HepG2 (cell line): ENCODE data around the gene GNPDA1. TPM values are rescaled to one million over a fixed set of nuclear protein-coding genes. Genes with fewer than 3 reads are reported as not detected.

Experiments used
- ATAC-seq: fragments of 200-7000 bp; cut with Tn5 transposase; 3 replicates; pipeline ENCODE4 v1.9.1; 2020; ENCODE audit warnings: mild to moderate bottlenecking, moderate library complexity
- BruUV-seq: library from RNA; stranded (reverse); fragments of 400-500 nt; replicated peaks from 2 replicates; lab custom pipeline; 2021; lab: Mats Ljungman, UMichigan
- CTCF ChIA-PET: fragments of 300-600 bp; formaldehyde crosslinking; extraction: SDS; loops from one replicate; lab custom pipeline; 2021; ENCODE audit warnings: low total read pairs, inconsistent platforms, low intra/inter-chr PET ratio; lab: Yijun Ruan, JAX
- POLR2A ChIA-PET: fragments of 350-600 bp; sonication (Branson Sonifier 250); formaldehyde crosslinking; loops from one replicate; lab custom pipeline; 2020; ENCODE audit warnings: antibody characterized with exemption, inconsistent platforms; lab: Yijun Ruan, JAX
- DNase-seq: peaks from one replicate; pipeline ENCODE4 v3.0.0-alpha.2; 2015; ENCODE audit warnings: low spot score
- FAIRE-seq: peaks from 3 replicates; lab custom pipeline; 2011; peaks lifted over from hg19 to GRCh38; lab: Jason Lieb, UNC
- H2AFZ ChIP-seq: one replicate; pipeline ENCODE4 v1.6.1; 2011; ENCODE audit warnings: low read length, inconsistent platforms
- H3K27ac ChIP-seq: fragments of 300-600 bp; 3 replicates; pipeline ENCODE4 v1.8.0; 2011; ENCODE audit warnings: mixed run types, mild to moderate bottlenecking, mixed read lengths, low read length, inconsistent platforms; ENCODE audit not compliant: insufficient read depth; ENCODE audit errors: extremely low read length
- H3K27me3 ChIP-seq, 2 experiments: fragments of 200-600 bp in 1 of 2; 2 replicates in 1 of 2; 3 replicates in 1 of 2; pipeline versions ENCODE4 v1.6.0 to v1.8.0; 2011; ENCODE audit warnings: low read length in 2 of 2, mild to moderate bottlenecking in 2 of 2, moderate library complexity in 2 of 2, inconsistent platforms in 1 of 2; ENCODE audit not compliant: insufficient read depth in 2 of 2, control insufficient read depth in 1 of 2
- H3K36me3 ChIP-seq, 2 experiments: fragments of 200-600 bp in 1 of 2; replicated peaks in 1 of 2; 2 replicates in 1 of 2; 3 replicates in 1 of 2; pipeline versions ENCODE4 v1.5.1 to v1.8.0; 2011; ENCODE audit warnings: low read length in 2 of 2, inconsistent platforms in 1 of 2; ENCODE audit not compliant: insufficient read depth in 2 of 2, control insufficient read depth in 1 of 2
- H3K4me1 ChIP-seq: 2 replicates; pipeline ENCODE4 v1.5.1; 2012; ENCODE audit warnings: low read length, inconsistent platforms; ENCODE audit not compliant: insufficient read depth
- H3K4me2 ChIP-seq: 2 replicates; pipeline ENCODE4 v1.6.0; 2011; ENCODE audit warnings: low read depth, low read length, inconsistent platforms
- H3K4me3 ChIP-seq, 3 experiments: fragments of 200-600 bp in 1 of 3; sonication (generic), shearing (Covaris generic) in 1 of 3; replicated peaks in 1 of 3; 2 replicates each; pipeline ENCODE4 v1.5.1; 2011 to 2016; ENCODE audit warnings: low read length in 3 of 3, inconsistent platforms in 2 of 3, low read depth in 2 of 3, mild to moderate bottlenecking in 2 of 3, control low read depth in 1 of 3, mixed read lengths in 1 of 3; ENCODE audit not compliant: insufficient read depth in 1 of 3
- H3K79me2 ChIP-seq: one replicate; pipeline ENCODE4 v1.6.1; 2011; ENCODE audit warnings: low read length, inconsistent platforms; ENCODE audit not compliant: insufficient read depth
- H3K9ac ChIP-seq: 2 replicates; pipeline ENCODE4 v1.6.0; 2011; ENCODE audit warnings: mild to moderate bottlenecking, low read depth, low read length, inconsistent platforms; ENCODE audit not compliant: insufficient read depth
- H3K9me3 ChIP-seq: 2 replicates; pipeline ENCODE4 v1.5.1; 2012; ENCODE audit warnings: mild to moderate bottlenecking, low read length
- H4K20me1 ChIP-seq: 2 replicates; pipeline ENCODE4 v1.6.0; 2011; ENCODE audit warnings: inconsistent platforms, mild to moderate bottlenecking, low read length, moderate library complexity; ENCODE audit not compliant: insufficient read depth
- KMT2A ChIP-seq: sonication (generic); formaldehyde crosslinking; IDR thresholded peaks from 2 replicates; pipeline ENCODE4 v1.4.0; 2020; ENCODE audit warnings: missing genetic modification reagents
- MED13 ChIP-seq: sonication (generic); formaldehyde crosslinking; IDR thresholded peaks from 2 replicates; pipeline ENCODE4 v1.5.0; 2020; ENCODE audit warnings: missing genetic modification reagents
- NAIF1 ChIP-seq: sonication (generic); formaldehyde crosslinking; IDR thresholded peaks from 2 replicates; pipeline ENCODE4 v1.5.0; 2020; ENCODE audit warnings: mild to moderate bottlenecking, missing genetic modification reagents, borderline replicate concordance
- RXRA ChIP-seq: sonication (generic); formaldehyde crosslinking; IDR thresholded peaks from 2 replicates; pipeline ENCODE4 v1.5.1; 2020; ENCODE audit warnings: missing genetic modification reagents
- ZFP41 ChIP-seq: sonication (generic); formaldehyde crosslinking; IDR thresholded peaks from 2 replicates; pipeline ENCODE4 v1.4.0; 2020; ENCODE audit warnings: mild to moderate bottlenecking, missing genetic modification reagents, borderline replicate concordance
- ZFX ChIP-seq: sonication (generic); formaldehyde crosslinking; IDR thresholded peaks from 2 replicates; pipeline ENCODE4 v1.4.0; 2020; ENCODE audit warnings: mild to moderate bottlenecking, low read depth, missing genetic modification reagents, moderate library complexity
- ZNF12 ChIP-seq: sonication (generic); formaldehyde crosslinking; IDR thresholded peaks from 2 replicates; pipeline ENCODE4 v1.5.0; 2020; ENCODE audit warnings: missing genetic modification reagents
- ZNF335 ChIP-seq: sonication (generic); formaldehyde crosslinking; IDR thresholded peaks from 2 replicates; pipeline ENCODE4 v1.4.0; 2020; ENCODE audit warnings: missing genetic modification reagents
- WGBS: methylation state at CpG from one replicate; pipeline ENCODE4 v1.1.6; 2017; ENCODE audit warnings: low lambda C conversion rate; 5-methylcytosine and 5-hydroxymethylcytosine counted together
- in situ Hi-C: cut with HindIII; loops from 2 replicates; pipeline ENCODE4 v1.10.0; 2017; ENCODE audit warnings: low pct_unique_long_range_greater_than_20kb; ENCODE audit not compliant: extremely low pct_ligation_motif_present
- intact Hi-C: fragments of 100-400 bp; cut with micrococcal nuclease; formaldehyde crosslinking; loops from one replicate; pipeline ENCODE4 v1.10.0; 2022; ENCODE audit not compliant: unreplicated experiment
- polyA plus RNA-seq, 8 experiments: library from polyadenylated mRNA; depleted of rRNA in 3 of 8; stranded (reverse) in 7 of 8; unstranded in 1 of 8; fragments of >200 nt; fragmentation: Illumina TruSeq in 4 of 8; extraction: Trizol in 4 of 8; gene quantifications; 2 replicates each; pipeline versions ENCODE4 v1.2.1 to v1.2.3, GENCODE V29; 2011 to 2016; ENCODE audit warnings: low read depth in 4 of 8, missing spikeins in 1 of 8, mixed read lengths in 1 of 8; ENCODE audit not compliant: insufficient read depth in 1 of 8
- total RNA-seq, 5 experiments: library from RNA; depleted of rRNA; stranded (reverse); fragments of >200 nt; fragmentation: Illumina TruSeq; extraction: Trizol; gene quantifications; 2 replicates each; pipeline ENCODE4 v1.2.3, GENCODE V29; 2016; ENCODE audit warnings: low read depth in 1 of 5
- TF ChIP-seq, protein P1 (sequence below): sonication (generic); formaldehyde crosslinking; IDR thresholded peaks from 2 replicates; pipeline ENCODE4 v1.5.1; 2020; ENCODE audit warnings: missing genetic modification reagents, mild to moderate bottlenecking, borderline replicate concordance
- TF ChIP-seq, protein P2 (sequence below): sonication (generic); formaldehyde crosslinking; IDR thresholded peaks from 2 replicates; pipeline ENCODE4 v1.4.0; 2020; ENCODE audit warnings: missing genetic modification reagents
- TF ChIP-seq, protein P3 (sequence below): sonication (generic); formaldehyde crosslinking; IDR thresholded peaks from 2 replicates; pipeline ENCODE4 v1.4.0; 2020; ENCODE audit warnings: mild to moderate bottlenecking, missing genetic modification reagents
- TF ChIP-seq, protein P4 (sequence below), 2 experiments: sonication (generic) in 1 of 2; formaldehyde crosslinking in 1 of 2; IDR thresholded peaks; 2 replicates each; pipeline versions ENCODE4 v1.4.0 to v1.6.1; 2018 to 2020; ENCODE audit warnings: missing genetic modification reagents in 2 of 2, borderline replicate concordance in 1 of 2, low read depth in 1 of 2, mild to moderate bottlenecking in 1 of 2, missing biosample characterization in 1 of 2
- TF ChIP-seq, protein P5 (sequence below): sonication (generic); formaldehyde crosslinking; IDR thresholded peaks from 2 replicates; pipeline ENCODE4 v1.9.0; 2021; ENCODE audit warnings: missing genetic modification reagents, borderline replicate concordance

Gene GNPDA1
- total and polyA plus RNA-seq, 2 of the 13 experiments (the other 11 are each of a cell fraction or from before 2014, with no cell fraction given), result 6.0 to 54.1 TPM

DNA sequence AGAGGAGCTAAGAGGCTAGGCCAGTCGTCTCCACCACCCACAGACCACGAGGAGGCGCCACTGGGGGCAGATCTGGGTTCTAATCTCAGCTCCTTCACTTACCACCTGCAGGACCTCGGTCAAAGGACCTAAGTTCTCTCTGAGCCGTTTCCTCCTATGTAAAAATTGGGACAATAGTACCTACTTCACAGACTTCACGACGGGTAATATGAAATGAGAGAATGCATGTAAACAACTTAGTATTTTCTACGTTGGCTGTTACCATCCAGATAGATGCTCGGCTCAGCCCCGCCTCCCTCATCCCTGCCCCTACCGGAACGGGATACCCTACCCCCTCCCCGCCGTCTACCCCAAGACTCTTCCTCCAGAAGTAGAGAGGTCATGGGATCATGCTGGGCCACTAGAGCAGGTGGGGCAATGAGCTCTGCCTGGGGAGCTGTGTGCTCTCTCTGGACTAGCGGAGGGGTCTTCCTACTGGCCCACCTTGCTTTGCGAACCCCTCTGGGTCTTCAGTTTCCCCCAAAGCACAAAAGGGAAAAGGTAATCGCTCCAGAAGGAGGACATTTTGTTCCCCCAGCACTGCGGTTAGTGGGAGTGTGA, 541 bp downstream of the GNPDA1 start:
- CTCF ChIA-PET, result interaction anchor here (0.7 to 1.3 kb wide), 2 partner anchors 132 to 347 kb away, joined by 3 to 5 read pairs; no protein-coding TSS in a partner anchor
- peak overlapping the region; percentile 68 for H3K27ac ChIP-seq
- no peaks in the 10 kb centered on the region for H3K79me2 ChIP-seq
- peak overlapping the region; percentile 99 for H3K4me2 ChIP-seq
- peak overlapping the region; percentile 82 for H3K9ac ChIP-seq
- 77% methylated on average over 17 of the region's 18 CpGs for WGBS
- FAIRE-seq, result no peak
- H4K20me1 ChIP-seq, result no peaks in the 10 kb centered on the region
- peak; percentile 7; the same call in 1 of the 3 replicates for ATAC-seq
- no peaks in the 10 kb centered on the region for H3K9me3 ChIP-seq
- peaks cover 43% of the 10 kb centered on the region for H3K4me1 ChIP-seq
- intact Hi-C loops (no loop called here), in situ Hi-C loops (no loop called here)
- peak; percentile 9 for DNase-seq
- TSS peak; percentile 69 for BruUV-seq
- H2AFZ ChIP-seq, result no peak overlapping the region
- peaks cover 0 to 5% of the 10 kb centered on the region in 2 experiments; a peak in 1 of 5 replicates for H3K27me3 ChIP-seq
- peaks cover 3 to 7% of the 10 kb centered on the region in 2 experiments; a peak in 3 of 5 replicates for H3K36me3 ChIP-seq
- H3K4me3 ChIP-seq, result peak overlapping the region; percentile 65 to 82 (median 68); a peak in 5 of 6 replicates
- POLR2A ChIA-PET, result interaction anchor here (1.1 to 2.2 kb wide), 8 partner anchors 13 to 89 kb away, joined by 3 to 12 read pairs (median 7); partner anchors contain the start of genes DELE1 and RNF14
- TF ChIP-seq NAIF1 (CRISPR knock-in tag), result no peak
- TF ChIP-seq, protein P1, sequence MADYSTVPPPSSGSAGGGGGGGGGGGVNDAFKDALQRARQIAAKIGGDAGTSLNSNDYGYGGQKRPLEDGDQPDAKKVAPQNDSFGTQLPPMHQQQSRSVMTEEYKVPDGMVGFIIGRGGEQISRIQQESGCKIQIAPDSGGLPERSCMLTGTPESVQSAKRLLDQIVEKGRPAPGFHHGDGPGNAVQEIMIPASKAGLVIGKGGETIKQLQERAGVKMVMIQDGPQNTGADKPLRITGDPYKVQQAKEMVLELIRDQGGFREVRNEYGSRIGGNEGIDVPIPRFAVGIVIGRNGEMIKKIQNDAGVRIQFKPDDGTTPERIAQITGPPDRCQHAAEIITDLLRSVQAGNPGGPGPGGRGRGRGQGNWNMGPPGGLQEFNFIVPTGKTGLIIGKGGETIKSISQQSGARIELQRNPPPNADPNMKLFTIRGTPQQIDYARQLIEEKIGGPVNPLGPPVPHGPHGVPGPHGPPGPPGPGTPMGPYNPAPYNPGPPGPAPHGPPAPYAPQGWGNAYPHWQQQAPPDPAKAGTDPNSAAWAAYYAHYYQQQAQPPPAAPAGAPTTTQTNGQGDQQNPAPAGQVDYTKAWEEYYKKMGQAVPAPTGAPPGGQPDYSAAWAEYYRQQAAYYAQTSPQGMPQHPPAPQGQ (CRISPR knock-in tag), result no peak
- no peak for TF ChIP-seq ZFP41 (CRISPR knock-in tag)
- TF ChIP-seq ZFX (CRISPR knock-in tag), result no peak
- TF ChIP-seq RXRA (CRISPR knock-in tag), result no peak
- no peak for TF ChIP-seq ZNF12 (CRISPR knock-in tag)
- no peak for TF ChIP-seq KMT2A (CRISPR knock-in tag)
- TF ChIP-seq, protein P2, sequence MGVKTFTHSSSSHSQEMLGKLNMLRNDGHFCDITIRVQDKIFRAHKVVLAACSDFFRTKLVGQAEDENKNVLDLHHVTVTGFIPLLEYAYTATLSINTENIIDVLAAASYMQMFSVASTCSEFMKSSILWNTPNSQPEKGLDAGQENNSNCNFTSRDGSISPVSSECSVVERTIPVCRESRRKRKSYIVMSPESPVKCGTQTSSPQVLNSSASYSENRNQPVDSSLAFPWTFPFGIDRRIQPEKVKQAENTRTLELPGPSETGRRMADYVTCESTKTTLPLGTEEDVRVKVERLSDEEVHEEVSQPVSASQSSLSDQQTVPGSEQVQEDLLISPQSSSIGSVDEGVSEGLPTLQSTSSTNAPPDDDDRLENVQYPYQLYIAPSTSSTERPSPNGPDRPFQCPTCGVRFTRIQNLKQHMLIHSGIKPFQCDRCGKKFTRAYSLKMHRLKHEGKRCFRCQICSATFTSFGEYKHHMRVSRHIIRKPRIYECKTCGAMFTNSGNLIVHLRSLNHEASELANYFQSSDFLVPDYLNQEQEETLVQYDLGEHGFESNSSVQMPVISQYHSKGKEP (CRISPR knock-in tag), result no peak
- TF ChIP-seq ZNF335 (CRISPR knock-in tag), result peak; percentile 34; the same call in 1 of the 2 replicates
- TF ChIP-seq, protein P3, sequence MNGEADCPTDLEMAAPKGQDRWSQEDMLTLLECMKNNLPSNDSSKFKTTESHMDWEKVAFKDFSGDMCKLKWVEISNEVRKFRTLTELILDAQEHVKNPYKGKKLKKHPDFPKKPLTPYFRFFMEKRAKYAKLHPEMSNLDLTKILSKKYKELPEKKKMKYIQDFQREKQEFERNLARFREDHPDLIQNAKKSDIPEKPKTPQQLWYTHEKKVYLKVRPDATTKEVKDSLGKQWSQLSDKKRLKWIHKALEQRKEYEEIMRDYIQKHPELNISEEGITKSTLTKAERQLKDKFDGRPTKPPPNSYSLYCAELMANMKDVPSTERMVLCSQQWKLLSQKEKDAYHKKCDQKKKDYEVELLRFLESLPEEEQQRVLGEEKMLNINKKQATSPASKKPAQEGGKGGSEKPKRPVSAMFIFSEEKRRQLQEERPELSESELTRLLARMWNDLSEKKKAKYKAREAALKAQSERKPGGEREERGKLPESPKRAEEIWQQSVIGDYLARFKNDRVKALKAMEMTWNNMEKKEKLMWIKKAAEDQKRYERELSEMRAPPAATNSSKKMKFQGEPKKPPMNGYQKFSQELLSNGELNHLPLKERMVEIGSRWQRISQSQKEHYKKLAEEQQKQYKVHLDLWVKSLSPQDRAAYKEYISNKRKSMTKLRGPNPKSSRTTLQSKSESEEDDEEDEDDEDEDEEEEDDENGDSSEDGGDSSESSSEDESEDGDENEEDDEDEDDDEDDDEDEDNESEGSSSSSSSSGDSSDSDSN (CRISPR knock-in tag), result peak; percentile 22; the same call in 1 of the 2 replicates
- TF ChIP-seq MED13 (CRISPR knock-in tag), result no peak
- TF ChIP-seq, protein P4, sequence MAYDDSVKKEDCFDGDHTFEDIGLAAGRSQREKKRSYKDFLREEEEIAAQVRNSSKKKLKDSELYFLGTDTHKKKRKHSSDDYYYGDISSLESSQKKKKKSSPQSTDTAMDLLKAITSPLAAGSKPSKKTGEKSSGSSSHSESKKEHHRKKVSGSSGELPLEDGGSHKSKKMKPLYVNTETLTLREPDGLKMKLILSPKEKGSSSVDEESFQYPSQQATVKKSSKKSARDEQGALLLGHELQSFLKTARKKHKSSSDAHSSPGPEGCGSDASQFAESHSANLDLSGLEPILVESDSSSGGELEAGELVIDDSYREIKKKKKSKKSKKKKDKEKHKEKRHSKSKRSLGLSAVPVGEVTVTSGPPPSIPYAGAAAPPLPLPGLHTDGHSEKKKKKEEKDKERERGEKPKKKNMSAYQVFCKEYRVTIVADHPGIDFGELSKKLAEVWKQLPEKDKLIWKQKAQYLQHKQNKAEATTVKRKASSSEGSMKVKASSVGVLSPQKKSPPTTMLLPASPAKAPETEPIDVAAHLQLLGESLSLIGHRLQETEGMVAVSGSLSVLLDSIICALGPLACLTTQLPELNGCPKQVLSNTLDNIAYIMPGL (CRISPR knock-in tag; IDR thresholded peaks at IDR 0.05; ENCODE audit: borderline replicate concordance in 1 of 2, low read depth in 1 of 2), result 0 out of 4 replicates have a peak, but pooled peaks of 1 of the 2 experiments have one; percentile 26
- TF ChIP-seq, protein P5, sequence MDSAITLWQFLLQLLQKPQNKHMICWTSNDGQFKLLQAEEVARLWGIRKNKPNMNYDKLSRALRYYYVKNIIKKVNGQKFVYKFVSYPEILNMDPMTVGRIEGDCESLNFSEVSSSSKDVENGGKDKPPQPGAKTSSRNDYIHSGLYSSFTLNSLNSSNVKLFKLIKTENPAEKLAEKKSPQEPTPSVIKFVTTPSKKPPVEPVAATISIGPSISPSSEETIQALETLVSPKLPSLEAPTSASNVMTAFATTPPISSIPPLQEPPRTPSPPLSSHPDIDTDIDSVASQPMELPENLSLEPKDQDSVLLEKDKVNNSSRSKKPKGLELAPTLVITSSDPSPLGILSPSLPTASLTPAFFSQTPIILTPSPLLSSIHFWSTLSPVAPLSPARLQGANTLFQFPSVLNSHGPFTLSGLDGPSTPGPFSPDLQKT (CRISPR knock-in tag), result no peak
